NK-92 treated with Interleukin-12 subunit alpha and Interleukin-12 subunit beta, amount 100 ng/mL, for 24 hours (cell line): ENCODE data around the gene PEX7.
"Not testable (repeated sequence)": the region's sequence is repeated elsewhere in the genome, so short reads cannot be mapped to it uniquely, and the experiment has no call there.

Experiments
- DNase-seq: peaks from one replicate; lab custom pipeline; 2025; lab: John Stamatoyannopoulos, UW

PEX7 gene

DNA sequence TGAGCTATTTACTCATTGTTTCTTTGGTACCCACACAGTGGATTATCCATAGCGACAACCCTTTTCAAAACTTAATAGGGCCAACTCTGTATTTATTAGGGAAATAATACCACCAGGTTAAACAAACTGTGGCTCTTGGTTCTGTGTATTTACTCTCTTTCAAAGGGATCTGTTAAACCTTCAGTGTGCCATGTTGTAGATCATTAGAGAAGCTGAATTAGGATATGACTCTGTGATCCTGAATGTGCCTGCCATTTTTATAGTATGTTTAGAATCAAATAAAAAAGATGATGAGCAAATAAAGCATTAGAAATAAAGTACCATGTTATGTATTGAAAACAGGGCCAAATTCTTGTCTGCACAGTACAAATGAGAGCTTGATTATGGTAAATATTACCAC lies 74.7 kb downstream of the PEX7 start:
- DNase-seq = no peak

DNA sequence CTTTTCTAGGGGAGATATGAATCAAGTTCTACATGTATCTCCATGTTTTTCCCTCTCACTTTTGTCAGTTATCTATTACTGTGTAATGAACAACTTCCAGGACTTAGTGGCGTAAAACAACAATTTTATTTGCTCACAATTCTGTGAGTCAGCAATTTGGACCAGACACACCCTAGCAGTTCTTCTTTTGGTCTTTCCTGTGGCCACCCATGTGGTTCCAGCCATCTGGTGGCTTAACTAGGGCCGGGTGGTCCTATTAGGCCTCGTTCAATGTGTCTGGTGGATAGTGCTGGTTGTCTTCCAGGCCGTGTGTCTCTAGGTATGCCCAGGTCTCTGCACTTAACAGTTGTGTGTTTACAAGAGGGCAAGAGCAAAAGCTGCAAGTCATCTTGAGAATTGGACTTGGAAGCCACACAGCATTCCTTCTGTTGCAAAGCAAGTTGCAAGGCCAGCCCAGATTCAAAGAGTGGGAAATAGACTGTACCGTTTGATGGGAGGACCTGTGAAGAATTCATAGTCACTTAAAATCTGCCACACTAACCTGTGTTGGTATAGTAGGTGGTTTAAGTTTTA lies 78.9 kb downstream of the PEX7 start:
- no peak for DNase-seq

DNA sequence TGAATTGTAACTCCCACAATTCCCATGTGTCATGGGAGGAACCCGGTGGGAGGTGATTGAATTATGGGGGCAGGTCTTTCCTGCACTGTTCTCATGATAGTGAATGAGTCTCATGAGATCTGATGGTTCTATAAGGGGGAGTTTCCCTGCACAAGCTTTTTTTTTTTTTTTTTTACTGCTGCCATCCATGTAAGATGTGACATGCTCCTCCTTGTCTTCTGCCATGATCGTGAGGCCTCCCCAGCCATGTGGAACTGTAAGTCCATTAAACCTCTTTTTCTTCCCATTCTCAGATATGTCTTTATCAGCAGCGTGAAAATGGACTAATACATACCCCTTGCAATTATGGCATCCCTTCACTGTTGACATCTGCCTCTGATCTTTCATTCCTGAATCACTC lies 82.1 kb downstream of the PEX7 start:
- not testable (repeated sequence) for DNase-seq

DNA sequence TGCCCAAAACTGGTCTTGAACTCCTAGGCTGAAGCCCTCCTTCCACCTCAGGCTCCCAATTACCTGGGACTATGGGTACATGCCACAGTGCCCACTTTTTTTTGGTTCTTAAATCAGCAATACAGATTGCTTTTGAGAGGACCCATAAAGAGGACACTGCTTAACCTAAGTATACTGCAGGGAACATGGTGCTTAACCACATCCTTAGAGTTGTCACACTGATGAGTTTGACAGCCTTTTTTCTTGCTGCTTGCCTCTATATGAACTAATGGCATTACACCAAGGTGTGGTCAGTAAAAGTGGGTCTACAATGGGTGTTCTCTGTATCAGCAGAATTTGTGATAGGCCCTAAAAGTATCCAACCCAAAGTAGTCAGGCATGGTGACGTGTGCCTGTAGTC lies 92.6 kb downstream of the PEX7 start:
- DNase-seq = no peak

DNA sequence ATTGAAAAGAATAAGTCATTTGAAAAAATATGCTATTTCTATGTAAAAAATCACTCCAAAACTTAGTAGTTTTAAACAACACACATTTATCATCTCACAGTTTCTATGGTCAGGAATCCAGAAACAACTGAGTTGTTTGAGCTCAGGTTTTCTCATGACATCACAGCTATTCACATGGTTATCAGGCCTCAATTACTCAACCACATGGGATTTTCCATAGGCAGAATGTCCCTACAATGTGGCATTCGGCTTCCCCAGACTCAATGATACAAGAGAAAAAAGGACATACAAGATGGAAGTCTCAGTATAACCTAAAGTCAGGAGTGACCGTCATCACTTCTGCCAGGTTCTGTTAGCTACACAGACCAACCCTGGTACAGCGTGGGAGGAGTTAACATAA lies 96.3 kb downstream of the PEX7 start:
- no peak for DNase-seq

DNA sequence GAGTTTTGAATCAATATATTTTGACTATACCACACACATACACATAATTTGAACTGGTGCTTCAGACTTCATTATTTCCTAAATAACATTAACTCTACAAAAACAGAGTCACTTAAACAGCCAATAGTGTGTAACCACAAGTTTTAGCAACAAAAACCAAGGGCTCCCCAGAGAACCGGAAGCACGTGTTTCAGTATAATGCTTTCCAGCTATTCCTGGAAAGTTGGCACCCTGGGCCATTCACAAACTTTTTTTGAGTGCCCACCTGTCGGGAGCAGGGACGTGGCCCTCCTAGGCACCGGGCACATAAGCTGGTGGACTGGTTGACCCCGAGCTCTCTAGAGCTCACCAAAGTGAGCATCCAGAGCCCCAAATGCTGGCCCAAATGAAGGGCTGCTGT lies 97.8 kb downstream of the PEX7 start:
- DNase-seq = no peak

DNA sequence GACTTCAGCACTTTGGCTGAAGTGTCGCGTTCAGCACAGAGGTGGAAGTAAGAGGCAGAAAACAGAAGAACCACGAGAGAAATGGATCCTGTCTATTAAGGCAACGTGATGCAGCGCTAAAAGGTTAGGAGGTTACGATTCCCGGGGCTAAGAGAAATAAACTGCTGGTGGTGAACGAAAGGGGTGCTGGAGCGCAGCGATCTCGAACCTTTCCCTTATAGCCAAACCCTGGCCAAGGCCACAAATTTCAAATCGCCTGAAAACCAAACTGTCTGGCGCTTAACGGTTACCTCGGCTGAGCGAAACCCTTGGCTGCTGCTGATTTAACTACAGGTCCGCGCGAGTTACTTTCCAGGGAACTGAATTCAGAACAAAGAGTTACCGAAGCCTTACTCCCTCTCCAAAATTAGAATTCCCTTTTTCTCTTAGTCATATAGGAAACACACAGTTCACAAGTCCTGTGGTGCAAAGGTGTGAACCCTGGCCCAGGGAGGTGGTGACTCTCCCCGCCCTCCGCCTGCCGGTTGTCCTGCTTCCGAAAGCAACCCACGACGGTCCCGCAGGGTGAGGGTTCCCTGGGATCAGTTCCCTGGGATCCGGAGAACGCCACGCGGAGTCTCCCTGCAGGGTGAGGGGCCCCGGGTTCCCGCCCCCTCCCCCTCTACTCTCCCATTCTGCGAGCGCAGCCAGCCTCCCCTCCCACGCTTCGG lies 98.4 kb downstream of the PEX7 start:
- DNase-seq = no peak

DNA sequence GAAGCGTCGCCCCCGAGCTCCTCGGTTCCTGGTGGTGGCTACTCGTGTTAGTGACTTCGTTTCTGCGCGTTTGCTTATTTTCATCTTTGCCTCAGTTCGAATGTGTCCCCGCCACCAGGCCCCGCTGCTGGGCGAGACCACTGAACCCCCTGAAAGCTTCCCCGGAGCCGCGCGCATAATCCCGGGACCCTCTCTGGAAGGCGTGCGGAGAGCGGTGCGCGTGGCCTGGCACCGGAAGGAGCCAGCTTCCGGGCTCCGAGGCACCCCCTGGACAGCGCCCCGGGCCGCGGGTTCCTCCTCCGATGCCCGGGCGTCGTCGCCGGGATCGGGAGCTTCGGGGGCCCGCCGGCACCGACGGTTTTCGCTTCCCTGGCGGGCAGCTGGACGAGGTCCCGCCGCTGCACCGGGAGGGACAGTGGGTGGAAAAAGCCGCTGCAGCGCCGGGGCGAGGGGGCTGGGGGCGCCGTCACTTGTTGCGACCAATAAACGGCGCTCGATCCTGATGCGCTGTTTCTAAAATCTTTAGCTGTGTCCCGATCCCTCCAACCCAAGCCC lies 99.1 kb downstream of the PEX7 start:
- no peak for DNase-seq

DNA sequence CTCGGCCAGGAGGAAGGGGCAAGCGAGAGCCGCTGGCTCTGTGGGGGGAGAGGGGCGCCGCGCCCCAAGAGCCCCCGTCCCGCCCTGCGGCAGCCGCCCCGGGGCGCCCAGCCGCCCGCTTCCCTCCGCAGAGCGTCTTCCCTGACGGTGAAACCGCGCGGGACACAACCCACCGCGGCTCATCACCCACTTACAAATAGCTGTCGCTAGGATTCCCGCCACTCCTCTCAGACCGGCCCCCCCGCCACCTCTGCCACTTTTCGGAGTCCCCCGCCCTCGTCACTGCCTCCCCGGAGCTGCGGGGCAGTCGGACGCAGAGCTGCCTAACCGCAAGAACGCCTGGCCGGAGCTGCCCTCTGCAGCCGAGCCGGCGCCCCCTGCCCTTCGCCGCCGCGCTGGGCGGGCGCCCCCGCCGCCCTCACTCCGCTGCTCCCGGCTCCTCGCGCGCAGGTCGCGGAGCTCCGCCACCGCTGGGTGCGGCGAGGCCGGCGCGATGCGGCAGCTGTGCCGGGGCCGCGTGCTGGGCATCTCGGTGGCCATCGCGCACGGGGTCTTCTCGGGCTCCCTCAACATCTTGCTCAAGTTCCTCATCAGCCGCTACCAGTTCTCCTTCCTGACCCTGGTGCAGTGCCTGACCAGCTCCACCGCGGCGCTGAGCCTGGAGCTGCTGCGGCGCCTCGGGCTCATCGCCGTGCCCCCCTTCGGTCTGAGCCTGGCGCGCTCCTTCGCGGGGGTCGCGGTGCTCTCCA lies 99.7 kb downstream of the PEX7 start, which contains the start of gene SLC35D3:
SLC35D3 (plus strand) TSS at position 366 of the 749 bp plus-strand sequence; CDS start at position 494, 128 bp downstream.
- DNase-seq = no peak

DNA sequence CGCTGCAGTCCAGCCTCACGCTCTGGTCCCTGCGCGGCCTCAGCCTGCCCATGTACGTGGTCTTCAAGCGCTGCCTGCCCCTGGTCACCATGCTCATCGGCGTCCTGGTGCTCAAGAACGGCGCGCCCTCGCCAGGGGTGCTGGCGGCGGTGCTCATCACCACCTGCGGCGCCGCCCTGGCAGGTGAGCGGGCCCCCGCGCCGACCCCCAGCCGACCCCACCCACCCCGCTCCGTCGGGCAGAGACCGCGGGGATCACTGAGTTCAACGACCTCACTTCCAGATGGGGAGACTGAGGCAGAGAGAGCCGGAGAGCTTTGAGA lies 100.3 kb downstream of the PEX7 start:
- no peak for DNase-seq

DNA sequence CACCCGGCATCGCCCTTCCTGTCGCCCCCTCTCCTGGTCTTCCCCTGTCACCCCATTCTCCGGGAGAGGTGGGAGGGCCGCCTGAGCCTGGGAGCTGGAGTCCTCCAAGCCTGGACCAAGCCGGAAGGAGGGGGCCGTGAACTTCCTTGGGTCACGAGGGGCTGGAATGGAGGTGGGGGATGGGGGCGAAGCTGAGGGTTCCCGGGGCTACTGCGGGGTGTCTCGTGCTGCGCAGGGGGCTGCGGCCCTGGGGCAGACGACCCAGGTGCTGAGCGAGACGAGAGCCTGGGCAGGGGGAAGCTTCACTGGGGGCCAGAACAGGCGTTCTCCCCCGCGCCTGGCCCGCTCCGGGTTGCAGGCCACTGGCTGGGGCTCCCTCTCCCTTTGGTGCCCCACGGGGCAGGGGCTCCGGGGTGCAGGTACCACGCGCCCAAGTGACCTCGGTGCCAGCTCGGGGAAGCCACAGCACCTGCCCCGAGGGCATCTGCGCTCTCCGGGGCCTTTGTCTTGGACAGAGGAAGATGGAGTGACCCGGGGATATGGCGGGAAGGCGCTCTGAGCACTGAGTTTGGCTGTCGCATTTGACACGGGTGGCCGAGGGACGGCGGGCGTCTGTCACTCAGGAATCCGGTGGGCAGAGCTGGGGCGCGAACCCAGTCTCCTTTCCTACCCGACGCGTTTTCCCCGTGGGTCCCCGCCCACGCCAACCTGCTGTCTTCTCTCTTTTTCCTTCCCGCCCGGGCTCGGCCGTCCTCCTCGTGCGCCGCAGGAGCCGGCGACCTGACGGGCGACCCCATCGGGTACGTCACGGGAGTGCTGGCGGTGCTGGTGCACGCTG lies 100.9 kb downstream of the PEX7 start:
- DNase-seq = no peak

DNA sequence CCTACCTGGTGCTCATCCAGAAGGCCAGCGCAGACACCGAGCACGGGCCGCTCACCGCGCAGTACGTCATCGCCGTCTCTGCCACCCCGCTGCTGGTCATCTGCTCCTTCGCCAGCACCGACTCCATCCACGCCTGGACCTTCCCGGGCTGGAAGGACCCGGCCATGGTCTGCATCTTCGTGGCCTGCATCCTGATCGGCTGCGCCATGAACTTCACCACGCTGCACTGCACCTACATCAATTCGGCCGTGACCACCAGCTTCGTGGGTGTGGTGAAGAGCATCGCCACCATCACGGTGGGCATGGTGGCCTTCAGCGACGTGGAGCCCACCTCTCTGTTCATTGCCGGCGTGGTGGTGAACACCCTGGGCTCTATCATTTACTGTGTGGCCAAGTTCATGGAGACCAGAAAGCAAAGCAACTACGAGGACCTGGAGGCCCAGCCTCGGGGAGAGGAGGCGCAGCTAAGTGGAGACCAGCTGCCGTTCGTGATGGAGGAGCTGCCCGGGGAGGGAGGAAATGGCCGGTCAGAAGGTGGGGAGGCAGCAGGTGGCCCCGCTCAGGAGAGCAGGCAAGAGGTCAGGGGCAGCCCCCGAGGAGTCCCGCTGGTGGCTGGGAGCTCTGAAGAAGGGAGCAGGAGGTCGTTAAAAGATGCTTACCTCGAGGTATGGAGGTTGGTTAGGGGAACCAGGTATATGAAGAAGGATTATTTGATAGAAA lies 101.7 kb downstream of the PEX7 start:
- DNase-seq = no peak

DNA sequence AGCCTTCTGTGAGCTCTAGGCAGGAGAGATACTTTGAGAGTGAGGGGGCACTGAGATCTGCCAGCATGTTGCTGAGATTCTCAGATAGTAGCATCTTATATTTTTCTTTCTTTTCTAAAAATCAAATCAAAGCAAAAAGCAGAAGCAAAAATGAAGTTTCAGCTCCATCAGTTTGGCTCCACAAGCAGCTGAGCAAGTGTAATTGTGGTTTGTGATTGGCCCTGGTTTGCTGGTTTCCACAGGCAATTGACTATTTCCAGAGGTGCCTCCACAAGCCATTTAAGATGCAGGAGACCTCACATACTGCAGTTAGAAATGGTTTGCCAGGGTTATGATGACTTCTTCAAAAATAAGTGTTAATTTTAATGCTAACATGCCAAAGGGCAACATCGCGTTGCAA lies 104.0 kb downstream of the PEX7 start:
- DNase-seq = no peak

DNA sequence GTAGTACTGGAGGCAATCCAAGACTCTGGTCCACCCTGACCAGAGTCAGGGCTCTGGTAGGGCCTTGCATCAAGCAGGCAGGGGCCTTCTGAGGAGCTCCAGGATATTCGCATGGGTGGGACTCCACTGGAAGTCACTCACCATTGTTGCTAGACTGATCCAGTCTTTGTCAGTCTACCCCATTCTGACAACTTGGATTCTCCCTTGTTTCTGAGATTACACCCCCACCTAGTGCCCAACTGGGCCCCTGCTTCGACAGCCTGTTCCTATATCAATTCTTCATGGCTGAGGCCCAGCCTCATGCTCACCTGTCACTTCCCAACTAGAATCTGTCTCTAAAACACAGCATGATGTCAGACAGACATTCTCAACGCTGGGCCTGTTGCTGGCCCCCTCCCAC lies 104.9 kb downstream of the PEX7 start:
- DNase-seq = no peak

DNA sequence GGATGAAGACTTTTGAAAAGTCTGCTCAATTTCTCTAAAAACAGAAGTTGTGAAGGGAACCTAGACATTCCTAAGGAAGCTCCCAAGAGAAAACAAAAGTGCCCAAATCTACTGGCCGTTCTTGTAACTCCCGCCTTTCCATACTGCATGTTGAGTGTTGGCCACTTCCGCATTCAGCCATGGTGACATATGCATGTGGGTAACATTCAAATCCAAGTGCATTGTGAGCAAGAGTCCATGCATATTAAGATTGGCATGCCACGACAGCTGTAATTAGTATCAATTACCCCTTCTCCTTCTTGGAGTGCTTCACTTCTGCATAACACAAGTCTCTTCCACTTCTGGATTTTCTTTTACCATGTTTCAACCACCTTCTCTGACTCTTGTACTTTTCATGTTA lies 108.1 kb downstream of the PEX7 start:
- no peak for DNase-seq

DNA sequence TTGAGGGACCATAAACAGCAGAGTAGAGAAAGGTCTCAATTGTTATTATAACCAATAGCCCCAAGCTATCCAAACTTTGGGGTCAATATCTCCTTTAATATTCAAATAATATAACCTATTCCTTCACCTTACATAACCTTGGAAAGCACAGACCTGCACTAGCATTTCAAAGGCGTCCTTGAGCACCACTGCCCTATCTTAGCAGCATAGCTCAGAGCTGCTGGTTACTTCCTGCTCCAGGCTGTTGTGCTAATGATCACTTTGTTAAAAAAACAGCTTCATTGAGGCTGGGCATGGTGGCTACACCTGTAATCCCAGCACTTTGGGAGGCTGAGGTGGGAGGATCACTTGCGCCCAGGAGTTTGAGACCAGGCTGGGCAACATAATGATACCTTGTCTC lies 110.2 kb downstream of the PEX7 start:
- no peak for DNase-seq

DNA sequence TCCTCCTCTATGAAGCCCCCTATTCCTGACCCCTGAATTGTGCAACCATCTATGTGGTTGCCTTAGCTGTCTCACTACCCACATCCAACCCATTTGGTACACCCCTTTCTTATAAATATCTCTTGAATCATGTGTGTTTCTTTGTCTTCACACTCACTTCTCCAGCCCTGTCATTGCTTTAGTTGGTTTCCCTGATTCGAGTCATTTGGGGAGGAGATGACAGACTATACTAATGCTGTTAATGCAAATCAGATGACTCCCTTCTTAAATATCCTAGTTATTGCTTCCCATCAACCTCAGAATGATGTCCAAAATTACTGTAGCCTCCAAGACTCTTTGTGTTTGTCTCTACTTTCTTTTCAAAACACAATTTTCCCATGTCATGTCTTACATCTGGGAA lies 122.7 kb downstream of the PEX7 start:
- DNase-seq = no peak

DNA sequence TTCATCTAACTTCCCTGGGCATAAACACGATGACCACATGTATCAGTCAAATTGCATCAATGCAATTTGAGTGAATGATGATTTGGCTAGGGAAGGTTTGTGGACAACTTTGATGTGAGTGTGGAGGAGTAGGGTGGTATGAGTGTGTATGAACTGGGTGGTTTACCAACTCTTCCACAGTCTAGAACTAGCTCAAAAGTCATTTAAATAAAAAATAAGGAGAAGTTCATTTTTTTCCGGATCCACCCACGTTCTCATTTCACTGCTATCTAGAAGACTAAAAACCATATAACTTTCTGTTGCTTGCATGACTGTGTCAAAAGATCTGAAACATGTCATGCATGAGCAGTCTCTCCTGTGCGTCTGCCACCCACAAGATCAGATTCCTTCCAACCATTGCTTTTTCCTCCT lies 123.3 kb downstream of the PEX7 start:
- DNase-seq = no peak

DNA sequence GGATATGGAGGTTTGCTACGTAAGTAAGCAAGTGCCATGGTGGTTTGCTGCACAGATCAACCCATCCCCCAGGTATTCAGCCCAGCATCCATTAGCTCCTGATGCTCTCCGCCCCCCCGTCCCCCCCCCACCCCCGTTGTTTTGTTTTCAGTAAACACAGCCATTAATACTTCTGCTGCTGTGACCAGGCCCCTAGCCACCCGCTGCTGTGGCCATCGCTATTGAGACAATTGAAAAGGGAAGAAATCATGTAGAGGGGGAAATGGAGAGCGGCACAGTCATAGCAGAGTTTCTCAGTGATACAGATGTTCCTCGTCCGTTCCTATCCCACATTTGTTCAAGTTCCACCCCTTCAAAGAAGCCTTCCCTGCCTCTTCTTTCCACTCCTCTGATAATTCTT lies 124.6 kb downstream of the PEX7 start:
- no peak for DNase-seq

DNA sequence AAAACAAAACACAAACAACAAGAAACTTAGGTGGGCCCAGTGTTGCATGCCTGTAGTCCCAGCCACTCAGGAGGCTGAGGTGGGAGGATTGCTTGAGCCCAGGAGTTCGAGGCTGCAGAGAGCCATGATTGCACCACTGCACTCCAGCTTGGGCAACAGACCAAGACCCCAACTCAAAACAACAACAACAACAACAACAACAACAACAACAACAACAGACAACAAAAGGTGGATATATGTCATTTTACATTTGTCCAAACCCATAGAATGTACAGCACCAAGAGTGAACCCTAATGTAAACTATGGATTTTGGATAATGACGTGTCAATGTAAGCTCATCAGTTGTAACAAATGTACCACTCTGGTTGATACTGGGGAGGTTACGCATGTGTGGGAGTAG lies 127.6 kb downstream of the PEX7 start:
- DNase-seq = not testable (repeated sequence)

DNA sequence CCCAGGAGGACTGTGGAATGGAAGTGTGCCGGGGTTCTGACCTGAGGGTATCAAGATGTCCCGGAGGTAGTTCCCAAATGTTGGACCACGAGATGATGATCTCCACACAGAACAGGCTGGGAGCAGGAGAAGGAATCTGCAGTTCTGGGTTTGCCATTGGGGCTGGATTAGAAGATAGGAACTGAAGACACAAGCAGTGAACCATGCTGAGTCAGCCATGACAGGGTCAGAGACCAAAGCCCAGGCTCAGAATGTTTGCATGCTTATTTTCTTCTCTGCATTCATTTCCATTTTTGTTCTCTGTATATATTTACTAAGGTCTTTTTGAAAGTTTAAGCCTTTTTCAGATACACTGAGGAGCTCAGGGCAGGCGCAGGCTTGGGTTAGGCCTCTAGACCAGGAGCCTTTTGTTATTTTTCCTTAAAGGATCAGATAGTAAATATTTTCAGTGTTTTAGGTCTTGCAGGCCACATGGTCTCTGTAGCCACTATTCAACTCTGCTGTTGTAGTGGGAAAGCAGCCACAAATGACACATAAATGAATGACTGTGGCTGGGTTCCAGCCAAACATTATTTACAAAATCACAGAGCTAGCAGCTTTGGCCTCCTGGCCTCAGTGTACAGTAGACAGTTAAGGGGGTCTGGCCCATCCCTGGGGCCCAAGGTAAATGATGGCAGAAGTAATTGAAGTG lies 128.2 kb downstream of the PEX7 start:
- DNase-seq = no peak
